OCI-LY1 (cell line): ENCODE data around the gene SPIRE2.
"Not testable (repeated sequence)": the region's sequence is repeated elsewhere in the genome, so short reads cannot be mapped to it uniquely, and the experiment has no call there.

Experiments used
- H2AFZ ChIP-seq: fragments of 200-600 bp; sonication (generic), shearing (Covaris generic); 2 replicates; pipeline ENCODE4 v1.6.0; 2014; ENCODE audit warnings: antibody characterized with exemption, mild to moderate bottlenecking, low read length
- H3F3A ChIP-seq: fragments of 200-600 bp; sonication (generic), shearing (Covaris generic); 2 replicates; pipeline ENCODE4 v1.6.0; 2014; ENCODE audit warnings: mild to moderate bottlenecking, antibody characterized with exemption, low read length, moderate library complexity; ENCODE audit not compliant: insufficient read depth
- H3K27ac ChIP-seq: fragments of 200-600 bp; sonication (generic); 2 replicates; pipeline ENCODE4 v1.5.1; 2014; ENCODE audit warnings: low read length, mixed run types, mild to moderate bottlenecking, low read depth; ENCODE audit not compliant: poor library complexity, severe bottlenecking
- H3K27me3 ChIP-seq: fragments of 200-600 bp; sonication (generic); 2 replicates; pipeline ENCODE4 v1.6.0; 2014; ENCODE audit warnings: antibody characterized with exemption, mild to moderate bottlenecking, low read length, moderate library complexity; ENCODE audit not compliant: insufficient read depth
- H3K36me3 ChIP-seq: fragments of 200-600 bp; sonication (generic); 2 replicates; pipeline ENCODE4 v1.6.1; 2014; ENCODE audit warnings: mild to moderate bottlenecking, antibody characterized with exemption, low read length, moderate library complexity, mixed read lengths; ENCODE audit not compliant: insufficient read depth
- H3K4me1 ChIP-seq: fragments of 200-600 bp; sonication (generic); 2 replicates; pipeline ENCODE4 v1.5.1; 2014; ENCODE audit warnings: mild to moderate bottlenecking, low read length, moderate library complexity; ENCODE audit not compliant: insufficient read depth, severe bottlenecking
- H3K4me2 ChIP-seq: fragments of 200-600 bp; sonication (generic), shearing (Covaris generic); 2 replicates; pipeline ENCODE4 v1.6.1; 2014; ENCODE audit warnings: low read length
- H3K4me3 ChIP-seq: fragments of 200-600 bp; sonication (generic); 2 replicates; pipeline ENCODE4 v1.5.1; 2014; ENCODE audit warnings: low read length, low read depth, mild to moderate bottlenecking, mixed read lengths; ENCODE audit not compliant: poor library complexity, severe bottlenecking
- H3K79me2 ChIP-seq: fragments of 200-600 bp; shearing (Covaris generic); 2 replicates; pipeline ENCODE4 v1.6.1; 2016; ENCODE audit warnings: mixed run types, low read length, mixed read lengths; ENCODE audit not compliant: insufficient read depth
- H3K9ac ChIP-seq: fragments of 200-600 bp; sonication (generic), shearing (Covaris generic); 2 replicates; pipeline ENCODE4 v1.6.1; 2014; ENCODE audit warnings: mild to moderate bottlenecking, low read length, mixed read lengths
- H3K9me2 ChIP-seq: fragments of 200-600 bp; sonication (generic), shearing (Covaris generic); 2 replicates; pipeline ENCODE4 v1.6.1; 2014; ENCODE audit warnings: low read depth, mild to moderate bottlenecking, low read length, mixed read lengths
- H3K9me3 ChIP-seq: fragments of 200-600 bp; shearing (Covaris generic); 2 replicates; pipeline ENCODE4 v1.6.1; 2014; ENCODE audit warnings: low read length, mixed read lengths
- H4K20me1 ChIP-seq: fragments of 200-600 bp; sonication (generic), shearing (Covaris generic); 2 replicates; pipeline ENCODE4 v1.6.0; 2016; ENCODE audit warnings: mild to moderate bottlenecking, low read length; ENCODE audit not compliant: insufficient read depth
- EZH2 ChIP-seq: fragments of 200-600 bp; sonication (generic), shearing (Covaris generic); IDR thresholded peaks from 2 replicates; pipeline ENCODE4 v1.8.0; 2017; ENCODE audit warnings: borderline replicate concordance, mixed run types, mild to moderate bottlenecking, antibody characterized with exemption, low read length, moderate library complexity, mixed read lengths
- TF ChIP-seq, protein P1 (sequence below): fragments of 200-600 bp; sonication (generic), shearing (Covaris generic); IDR thresholded peaks from 2 replicates; pipeline ENCODE4 v1.5.1; 2017; ENCODE audit warnings: mild to moderate bottlenecking, antibody characterized with exemption, low read length, moderate library complexity, mixed read lengths

SPIRE2 gene

DNA sequence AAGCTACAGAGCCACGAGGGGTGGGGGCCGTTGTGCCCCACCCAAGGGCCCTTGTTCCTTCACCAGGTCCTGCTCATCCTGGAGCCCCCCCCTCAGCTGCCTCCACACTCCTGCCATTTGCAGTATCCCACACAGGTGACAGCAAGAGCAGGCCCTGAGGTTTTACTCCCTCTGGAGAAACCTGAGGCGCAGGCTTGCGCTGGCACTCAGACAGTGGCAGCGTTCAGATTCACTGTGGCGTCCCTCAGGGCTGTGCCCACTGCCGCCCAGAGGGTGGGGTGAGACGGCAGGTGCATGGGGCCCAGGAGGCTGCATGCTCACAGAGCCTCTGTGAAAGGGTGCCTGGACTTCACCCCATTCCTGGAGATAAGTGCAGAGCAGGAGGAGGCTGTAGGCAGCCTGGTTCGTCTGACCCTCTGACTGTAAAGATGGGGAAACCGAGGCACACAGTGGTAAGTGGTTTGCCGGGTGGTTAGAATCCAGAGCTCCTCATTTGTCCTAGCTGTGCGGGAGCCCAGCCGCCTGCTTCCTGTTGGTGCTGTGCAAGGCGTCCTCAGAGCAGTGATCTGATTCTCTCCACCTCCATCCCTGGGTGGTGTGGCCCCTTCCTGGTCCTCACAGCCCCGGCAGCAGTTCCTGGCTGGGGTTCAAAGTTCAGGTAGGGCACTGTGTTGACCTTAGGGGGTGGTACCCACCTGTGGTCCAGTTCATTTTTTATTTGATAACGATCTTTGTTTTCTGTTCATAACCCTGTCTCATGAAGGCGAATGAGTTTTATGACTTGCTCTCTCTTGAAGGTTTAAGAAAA, 1.6 kb downstream of the SPIRE2 start:
- TF ChIP-seq EZH2: no peak
- TF ChIP-seq, protein P1, sequence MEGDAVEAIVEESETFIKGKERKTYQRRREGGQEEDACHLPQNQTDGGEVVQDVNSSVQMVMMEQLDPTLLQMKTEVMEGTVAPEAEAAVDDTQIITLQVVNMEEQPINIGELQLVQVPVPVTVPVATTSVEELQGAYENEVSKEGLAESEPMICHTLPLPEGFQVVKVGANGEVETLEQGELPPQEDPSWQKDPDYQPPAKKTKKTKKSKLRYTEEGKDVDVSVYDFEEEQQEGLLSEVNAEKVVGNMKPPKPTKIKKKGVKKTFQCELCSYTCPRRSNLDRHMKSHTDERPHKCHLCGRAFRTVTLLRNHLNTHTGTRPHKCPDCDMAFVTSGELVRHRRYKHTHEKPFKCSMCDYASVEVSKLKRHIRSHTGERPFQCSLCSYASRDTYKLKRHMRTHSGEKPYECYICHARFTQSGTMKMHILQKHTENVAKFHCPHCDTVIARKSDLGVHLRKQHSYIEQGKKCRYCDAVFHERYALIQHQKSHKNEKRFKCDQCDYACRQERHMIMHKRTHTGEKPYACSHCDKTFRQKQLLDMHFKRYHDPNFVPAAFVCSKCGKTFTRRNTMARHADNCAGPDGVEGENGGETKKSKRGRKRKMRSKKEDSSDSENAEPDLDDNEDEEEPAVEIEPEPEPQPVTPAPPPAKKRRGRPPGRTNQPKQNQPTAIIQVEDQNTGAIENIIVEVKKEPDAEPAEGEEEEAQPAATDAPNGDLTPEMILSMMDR: no peak
- Histone ChIP-seq H3K4me2 (no peak overlapping the region), H3K9me3 (no peaks in the 10 kb centered on the region), H3K9me2 (no peaks in the 10 kb centered on the region), H3K27ac (no peak overlapping the region), H4K20me1 (no peaks in the 10 kb centered on the region), H3F3A (no peaks in the 10 kb centered on the region), H3K27me3 (no peaks in the 10 kb centered on the region; the same call in 1 of the 2 replicates), H2AFZ (no peak overlapping the region), H3K79me2 (no peaks in the 10 kb centered on the region), H3K36me3 (no peaks in the 10 kb centered on the region; the same call in 1 of the 2 replicates), H3K9ac (no peak overlapping the region), H3K4me1 (peaks cover 13% of the 10 kb centered on the region), H3K4me3 (no peak overlapping the region)

DNA sequence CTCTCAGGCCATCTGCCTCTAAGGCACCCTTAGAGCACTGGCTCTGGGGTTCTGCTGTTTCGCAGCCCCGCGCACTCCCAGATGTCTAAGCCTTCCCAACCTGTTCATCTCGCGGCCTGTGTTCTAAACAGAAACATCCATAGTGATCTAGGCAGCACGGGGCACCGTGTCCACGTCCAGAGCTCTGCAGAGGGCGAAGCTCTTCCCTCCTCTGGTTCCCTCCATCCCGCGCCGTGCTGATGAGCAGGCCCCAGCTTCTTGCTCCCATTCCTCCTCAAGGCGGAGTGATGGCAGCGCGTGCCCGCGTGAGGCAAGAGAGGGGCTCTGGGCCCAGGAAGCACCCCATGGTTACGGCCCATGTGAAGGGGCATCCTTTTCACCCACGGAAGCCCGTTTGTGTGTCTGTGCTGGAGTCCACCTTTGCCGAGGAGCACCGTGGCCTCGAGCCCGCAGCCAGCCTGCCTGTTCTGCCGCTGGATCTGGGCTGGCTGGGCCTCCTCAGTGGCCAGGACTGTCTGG, 3.6 kb downstream of the SPIRE2 start:
- H3K4me1 ChIP-seq: peaks cover 19% of the 10 kb centered on the region
- no peaks in the 10 kb centered on the region for H3K27me3 ChIP-seq

GRCh38 chr16:89833664-89834363, 5.5 kb downstream of the SPIRE2 start:
- H4K20me1 ChIP-seq, H2AFZ ChIP-seq, H3F3A ChIP-seq, H3K27ac ChIP-seq, H3K9me2 ChIP-seq, H3K4me2 ChIP-seq, H3K27me3 ChIP-seq, H3K4me3 ChIP-seq, H3K9ac ChIP-seq, H3K36me3 ChIP-seq, H3K79me2 ChIP-seq, H3K9me3 ChIP-seq: not testable (repeated sequence)
- peaks cover 27% of the 10 kb centered on the region for H3K4me1 ChIP-seq

More for the DNA sequence above, 3.6 kb downstream of the SPIRE2 start:
- Histone ChIP-seq H3K36me3 (no peaks in the 10 kb centered on the region; the same call in 1 of the 2 replicates), H3F3A (no peaks in the 10 kb centered on the region), H4K20me1 (no peaks in the 10 kb centered on the region), H3K4me2 (no peak overlapping the region), H3K9me3 (no peaks in the 10 kb centered on the region), H3K9me2 (no peaks in the 10 kb centered on the region), H3K9ac (no peak overlapping the region), H3K27ac (no peak overlapping the region), H2AFZ (no peak overlapping the region), H3K79me2 (no peaks in the 10 kb centered on the region), H3K4me3 (no peak overlapping the region)
- no peak for TF ChIP-seq EZH2
- TF ChIP-seq, protein P1: no peak

- not testable (repeated sequence) for H3K27me3 ChIP-seq, H3K9ac ChIP-seq, H3K9me3 ChIP-seq, H3F3A ChIP-seq, H3K4me3 ChIP-seq, H3K4me2 ChIP-seq, H3K9me2 ChIP-seq, H4K20me1 ChIP-seq, H3K79me2 ChIP-seq, H2AFZ ChIP-seq, H3K27ac ChIP-seq, H3K36me3 ChIP-seq
- H3K4me1 ChIP-seq: peaks cover 35% of the 10 kb centered on the region
These were observed 6.6 kb downstream of the SPIRE2 start for GRCh38 chr16:89834813-89835363.

DNA sequence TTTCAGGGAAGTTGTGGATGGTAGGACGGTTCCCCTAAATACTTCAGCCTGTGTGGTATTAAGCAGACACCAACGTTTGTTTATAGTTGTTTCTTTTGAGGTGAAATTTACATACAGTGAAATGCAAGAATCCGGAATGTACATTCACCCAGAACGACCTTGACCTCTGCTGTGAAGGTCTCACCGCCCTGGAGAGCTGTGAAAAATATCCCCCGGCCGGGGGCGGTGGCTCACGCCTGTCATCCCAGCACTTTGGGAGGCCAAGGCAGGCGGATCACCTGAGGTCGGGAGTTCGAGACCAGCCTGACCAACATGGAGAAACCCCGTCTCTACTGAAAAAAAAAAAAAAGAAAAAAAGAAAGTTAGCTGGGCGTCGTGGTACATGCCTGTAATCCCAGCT, 8.2 kb downstream of the SPIRE2 start:
- not testable (repeated sequence) for H3K27ac ChIP-seq, H3K79me2 ChIP-seq, H3K36me3 ChIP-seq, H3K9me2 ChIP-seq, H3F3A ChIP-seq, H3K9ac ChIP-seq, H3K27me3 ChIP-seq, H3K4me3 ChIP-seq, H3K4me2 ChIP-seq, H2AFZ ChIP-seq, H4K20me1 ChIP-seq, H3K9me3 ChIP-seq
- H3K4me1 ChIP-seq: peaks cover 35% of the 10 kb centered on the region
